CD14-positive monocyte (primary cell): ENCODE data around the gene TCTN3. TPM values are rescaled to one million over a fixed set of nuclear protein-coding genes. Genes with fewer than 3 reads are reported as not detected.

Experiments
- DNase-seq, 3 donors: peaks; one replicate each; pipeline ENCODE4 v3.0.0-alpha.2; 2011 to 2022
- H2AFZ ChIP-seq: 2 replicates; pipeline ENCODE4 v1.6.0; 2012; ENCODE audit warnings: mild to moderate bottlenecking, low read depth, low read length, inconsistent platforms; ENCODE audit not compliant: insufficient read depth, poor library complexity, severe bottlenecking
- H3K27ac ChIP-seq, 2 donors: 1 replicate in 1 of 2; 2 replicates in 1 of 2; pipeline ENCODE4 v1.5.1; 2012 to 2013; ENCODE audit warnings: low read length in 2 of 2, control low read depth in 1 of 2, inconsistent platforms in 1 of 2, low read depth in 1 of 2, mild to moderate bottlenecking in 1 of 2
- H3K27me3 ChIP-seq, 2 donors: one replicate each; pipeline versions ENCODE4 v1.6.0 to v1.6.1; 2011 to 2013; ENCODE audit warnings: low read length in 2 of 2; ENCODE audit not compliant: control insufficient read depth in 2 of 2, insufficient read depth in 2 of 2
- H3K36me3 ChIP-seq, 2 donors: replicated peaks in 1 of 2; 1 replicate in 1 of 2; 2 replicates in 1 of 2; pipeline versions ENCODE4 v1.5.1 to v1.6.1; 2012 to 2013; ENCODE audit warnings: low read length in 2 of 2, control low read depth in 1 of 2, inconsistent platforms in 1 of 2, mild to moderate bottlenecking in 1 of 2; ENCODE audit not compliant: insufficient read depth in 2 of 2, control insufficient read depth in 1 of 2
- H3K4me1 ChIP-seq, 2 donors: 1 replicate in 1 of 2; 2 replicates in 1 of 2; pipeline versions ENCODE4 v1.5.1 to v1.6.1; 2012 to 2013; ENCODE audit warnings: low read length in 2 of 2, control low read depth in 1 of 2, inconsistent platforms in 1 of 2, mild to moderate bottlenecking in 1 of 2, moderate library complexity in 1 of 2; ENCODE audit not compliant: insufficient read depth in 2 of 2, control insufficient read depth in 1 of 2
- H3K4me2 ChIP-seq: replicated peaks from 2 replicates; pipeline ENCODE3; 2012; ENCODE audit warnings: low read length, moderate library complexity, mild to moderate bottlenecking; ENCODE audit not compliant: poor library complexity, severe bottlenecking; ENCODE audit errors: extremely low read depth
- H3K4me3 ChIP-seq, 3 experiments: fragments of 200-600 bp in 1 of 3; sonication (generic) in 1 of 3; replicated peaks in 1 of 3; 1 replicate in 2 of 3; 2 replicates in 1 of 3; pipeline ENCODE4 v1.5.1; 2011 to 2013; ENCODE audit warnings: low read length in 3 of 3, mild to moderate bottlenecking in 3 of 3, control low read depth in 2 of 3, low read depth in 2 of 3, inconsistent platforms in 1 of 3, moderate library complexity in 1 of 3
- H3K79me2 ChIP-seq: 2 replicates; pipeline ENCODE4 v1.6.0; 2012; ENCODE audit warnings: mild to moderate bottlenecking, control low read depth, inconsistent platforms, low read length, moderate library complexity; ENCODE audit not compliant: insufficient read depth
- H3K9ac ChIP-seq: 2 replicates; pipeline ENCODE4 v1.6.0; 2017; ENCODE audit warnings: low read length, mild to moderate bottlenecking; ENCODE audit not compliant: insufficient read depth, poor library complexity, severe bottlenecking
- H3K9me3 ChIP-seq, 2 donors: replicated peaks in 1 of 2; 1 replicate in 1 of 2; 2 replicates in 1 of 2; pipeline versions ENCODE4 v1.5.1 to v1.6.1; 2012 to 2013; ENCODE audit warnings: low read length in 2 of 2, control low read depth in 1 of 2; ENCODE audit not compliant: control insufficient read depth in 1 of 2, insufficient read depth in 1 of 2
- H4K20me1 ChIP-seq: 2 replicates; pipeline ENCODE4 v1.6.0; 2012; ENCODE audit warnings: mild to moderate bottlenecking, low read length, control low read depth, moderate library complexity; ENCODE audit not compliant: insufficient read depth
- H3K27ac Mint-ChIP-seq, 7 donors: one replicate each; pipeline ENCODE4 v1.8.0; 2020; ENCODE audit warnings: mild to moderate bottlenecking in 7 of 7, mixed read lengths in 7 of 7, moderate library complexity in 6 of 7, inconsistent platforms in 2 of 7
- H3K27me3 Mint-ChIP-seq, 3 donors: one replicate each; pipeline ENCODE4 v1.8.0; 2021 to 2022; ENCODE audit warnings: low read depth in 3 of 3, mild to moderate bottlenecking in 3 of 3, mixed read lengths in 3 of 3, moderate library complexity in 3 of 3, inconsistent platforms in 1 of 3
- H3K36me3 Mint-ChIP-seq, 2 donors: one replicate each; pipeline ENCODE4 v1.8.0; 2020; ENCODE audit warnings: mixed read lengths in 2 of 2, inconsistent platforms in 1 of 2, mild to moderate bottlenecking in 1 of 2
- H3K4me1 Mint-ChIP-seq: one replicate; pipeline ENCODE4 v1.8.0; 2020; ENCODE audit warnings: mild to moderate bottlenecking, mixed read lengths
- H3K4me3 Mint-ChIP-seq, 2 donors: one replicate each; pipeline ENCODE4 v1.8.0; 2020; ENCODE audit warnings: mild to moderate bottlenecking in 2 of 2, mixed read lengths in 2 of 2, moderate library complexity in 1 of 2
- H3K9me3 Mint-ChIP-seq, 7 donors: one replicate each; pipeline ENCODE4 v1.8.0; 2020 to 2022; ENCODE audit warnings: mixed read lengths in 7 of 7, mild to moderate bottlenecking in 6 of 7, moderate library complexity in 6 of 7, inconsistent platforms in 2 of 7
- CTCF ChIP-seq: fragments of 200-600 bp; IDR thresholded peaks from one replicate; pipeline ENCODE4 v1.8.0; 2022; ENCODE audit warnings: antibody characterized with exemption, mild to moderate bottlenecking
- WGBS: methylation state at CpG from one replicate; pipeline ENCODE4 v1.1.5; 2013; ENCODE audit warnings: missing lambda C conversion rate; ENCODE audit not compliant: insufficient coverage; 5-methylcytosine and 5-hydroxymethylcytosine counted together
- intact Hi-C, 2 donors: fragments of 100-400 bp; cut with micrococcal nuclease; formaldehyde crosslinking; loops; one replicate each; pipeline versions ENCODE4 v1.15.0 to v1.15.1; 2023
- polyA plus RNA-seq, 3 donors: library from polyadenylated mRNA; depleted of rRNA in 1 of 3; unstranded in 2 of 3; stranded (reverse) in 1 of 3; fragments of 300-500 nt in 2 of 3; fragments of >200 nt in 1 of 3; fragmentation: Illumina TruSeq in 2 of 3; gene quantifications; 1 replicate in 2 of 3; 2 replicates in 1 of 3; pipeline ENCODE4 v1.2.3, GENCODE V29; 2012 to 2021

TCTN3 gene
- polyA plus RNA-seq, 3 donors = 8.5 to 23.1 (median 14.4) TPM

- Histone ChIP-seq H3K36me3 (peaks cover 4 to 60% of the 10 kb centered on the region in 2 donors), H3K27ac (no peak overlapping the region), H3K9me3 (no peaks in the 10 kb centered on the region), H3K4me2 (no peak overlapping the region), H3K4me1 (no peaks in the 10 kb centered on the region), H3K4me3 (no peak overlapping the region), H3K9ac (no peak overlapping the region), H4K20me1 (no peaks in the 10 kb centered on the region), H2AFZ (no peak overlapping the region), H3K27me3 (no peaks in the 10 kb centered on the region), H3K79me2 (no peaks in the 10 kb centered on the region)
- intact Hi-C loops = no loop called here
- no peak for TF ChIP-seq CTCF
- no CpG with 5 or more reads among the region's 1 CpG for WGBS
- Mint-ChIP-seq H3K4me3 (no peak overlapping the region), H3K4me1 (no peaks in the 10 kb centered on the region), H3K9me3 (no peaks in the 10 kb centered on the region), H3K36me3 (peaks cover 46 to 51% of the 10 kb centered on the region in 2 donors), H3K27ac (no peak overlapping the region), H3K27me3 (peaks cover 0 to 2% (median 0%) of the 10 kb centered on the region in 3 donors)
- no peak for DNase-seq
These were observed 48.8 kb downstream of the TCTN3 start for GRCh38 chr10:95644901-95645300.

GRCh38 chr10:95640891-95641315 lies 52.8 kb downstream of the TCTN3 start:
- no peak overlapping the region for H2AFZ ChIP-seq
- peaks cover 0 to 3% (median 0%) of the 10 kb centered on the region in 3 donors for H3K27me3 Mint-ChIP-seq
- no peaks in the 10 kb centered on the region for H3K79me2 ChIP-seq
- H4K20me1 ChIP-seq = no peaks in the 10 kb centered on the region
- H3K4me1 ChIP-seq = no peaks in the 10 kb centered on the region
- intact Hi-C loops = no loop called here
- H3K4me3 Mint-ChIP-seq = no peak overlapping the region
- WGBS = 100% methylated on average over 1 of the region's 1 CpG
- H3K36me3 ChIP-seq = peaks cover 11 to 49% of the 10 kb centered on the region in 2 donors
- H3K27ac ChIP-seq = no peak overlapping the region
- H3K4me2 ChIP-seq = no peak overlapping the region
- TF ChIP-seq CTCF = no peak
- H3K36me3 Mint-ChIP-seq = peaks cover 40 to 55% of the 10 kb centered on the region in 2 donors
- no peaks in the 10 kb centered on the region for H3K4me1 Mint-ChIP-seq
- H3K9me3 ChIP-seq = no peaks in the 10 kb centered on the region
- H3K9ac ChIP-seq = no peak overlapping the region
- no peak overlapping the region for H3K27ac Mint-ChIP-seq
- H3K27me3 ChIP-seq = no peaks in the 10 kb centered on the region
- H3K9me3 Mint-ChIP-seq = no peaks in the 10 kb centered on the region
- H3K4me3 ChIP-seq = no peak overlapping the region
- no peak for DNase-seq
